ENCODE results near the gene TP53I13. TPM values are rescaled to one million over a fixed set of nuclear protein-coding genes. Genes with fewer than 3 reads are reported as not detected.

The TP53I13 gene
- total RNA-seq, 1 donor, result 57.2 TPM

DNA sequence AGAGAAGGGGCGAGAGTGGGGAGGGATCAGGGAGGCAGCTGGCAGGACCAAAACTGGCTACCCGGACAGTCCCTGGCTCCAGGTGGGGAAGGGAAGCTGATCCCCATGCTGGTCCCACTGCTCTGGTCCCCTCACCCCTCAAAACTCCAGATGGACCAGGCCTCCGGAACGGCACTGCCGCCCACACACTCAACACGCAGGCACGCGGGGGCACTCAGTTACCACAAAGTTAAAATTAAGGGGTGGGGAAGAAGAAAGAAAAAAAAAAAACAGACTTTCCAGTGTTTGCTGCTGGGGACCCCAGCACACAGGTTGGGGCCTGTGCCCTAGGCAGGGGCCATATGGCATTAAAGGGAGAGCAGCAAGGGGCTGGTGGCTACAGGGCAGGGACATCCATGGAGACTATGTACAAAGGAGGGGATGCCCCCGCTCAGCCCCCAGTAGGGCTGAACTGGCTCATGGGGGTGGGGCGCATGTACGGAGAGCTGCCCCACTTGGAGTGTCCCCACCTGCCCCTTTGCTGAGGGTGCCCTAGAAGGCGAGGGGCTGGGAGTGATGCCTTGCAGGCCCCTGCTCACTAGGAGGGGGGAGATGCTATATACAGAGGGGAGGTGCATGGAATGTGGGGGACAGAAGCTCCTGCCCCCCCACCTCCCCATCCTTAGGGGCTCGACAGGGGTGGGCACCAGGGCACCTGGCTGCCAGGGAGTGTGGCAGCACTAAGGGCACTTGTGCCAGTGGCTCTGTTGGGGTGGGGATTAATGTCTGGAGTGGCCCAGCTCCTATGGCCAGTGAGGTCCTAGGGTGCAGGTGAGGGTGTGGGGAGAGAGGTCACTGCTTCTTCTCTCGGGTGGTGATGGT lies 5.6 kb downstream of the TP53I13 start:
- peaks cover 40% of the 10 kb centered on the region for H3K36me3 ChIP-seq (ENCODE audit: insufficient read depth, low read length)
- H3K27ac ChIP-seq (ENCODE audit: low read depth, low read length), result no peak overlapping the region
- H3K27me3 ChIP-seq (ENCODE audit: insufficient read depth, low read length), result no peaks in the 10 kb centered on the region
- no peak overlapping the region for H3K4me3 ChIP-seq (ENCODE audit: insufficient read depth, low read length)
- H3K79me2 ChIP-seq (ENCODE audit: insufficient read depth, low read length), result peaks cover 2% of the 10 kb centered on the region
- no peak overlapping the region for H2AFZ ChIP-seq (ENCODE audit: low read length)
- H3K9me3 ChIP-seq (ENCODE audit: low read depth, low read length), result no peaks in the 10 kb centered on the region
- peaks cover 27% of the 10 kb centered on the region for H3K4me1 ChIP-seq (ENCODE audit: insufficient read depth, low read length)
- H4K20me1 ChIP-seq (ENCODE audit: insufficient read depth, low read length), result peaks cover 11% of the 10 kb centered on the region
- TF ChIP-seq, protein P1, sequence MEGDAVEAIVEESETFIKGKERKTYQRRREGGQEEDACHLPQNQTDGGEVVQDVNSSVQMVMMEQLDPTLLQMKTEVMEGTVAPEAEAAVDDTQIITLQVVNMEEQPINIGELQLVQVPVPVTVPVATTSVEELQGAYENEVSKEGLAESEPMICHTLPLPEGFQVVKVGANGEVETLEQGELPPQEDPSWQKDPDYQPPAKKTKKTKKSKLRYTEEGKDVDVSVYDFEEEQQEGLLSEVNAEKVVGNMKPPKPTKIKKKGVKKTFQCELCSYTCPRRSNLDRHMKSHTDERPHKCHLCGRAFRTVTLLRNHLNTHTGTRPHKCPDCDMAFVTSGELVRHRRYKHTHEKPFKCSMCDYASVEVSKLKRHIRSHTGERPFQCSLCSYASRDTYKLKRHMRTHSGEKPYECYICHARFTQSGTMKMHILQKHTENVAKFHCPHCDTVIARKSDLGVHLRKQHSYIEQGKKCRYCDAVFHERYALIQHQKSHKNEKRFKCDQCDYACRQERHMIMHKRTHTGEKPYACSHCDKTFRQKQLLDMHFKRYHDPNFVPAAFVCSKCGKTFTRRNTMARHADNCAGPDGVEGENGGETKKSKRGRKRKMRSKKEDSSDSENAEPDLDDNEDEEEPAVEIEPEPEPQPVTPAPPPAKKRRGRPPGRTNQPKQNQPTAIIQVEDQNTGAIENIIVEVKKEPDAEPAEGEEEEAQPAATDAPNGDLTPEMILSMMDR (IDR thresholded peaks at IDR 0.05; ENCODE audit: extremely low read depth, low read depth, low read length), result no peak
- H3K4me2 ChIP-seq (ENCODE audit: insufficient read depth, low read length), result no peak overlapping the region
- DNase-seq (ENCODE audit: insufficient read length, low spot score, missing footprints), result peak; percentile 76

DNA sequence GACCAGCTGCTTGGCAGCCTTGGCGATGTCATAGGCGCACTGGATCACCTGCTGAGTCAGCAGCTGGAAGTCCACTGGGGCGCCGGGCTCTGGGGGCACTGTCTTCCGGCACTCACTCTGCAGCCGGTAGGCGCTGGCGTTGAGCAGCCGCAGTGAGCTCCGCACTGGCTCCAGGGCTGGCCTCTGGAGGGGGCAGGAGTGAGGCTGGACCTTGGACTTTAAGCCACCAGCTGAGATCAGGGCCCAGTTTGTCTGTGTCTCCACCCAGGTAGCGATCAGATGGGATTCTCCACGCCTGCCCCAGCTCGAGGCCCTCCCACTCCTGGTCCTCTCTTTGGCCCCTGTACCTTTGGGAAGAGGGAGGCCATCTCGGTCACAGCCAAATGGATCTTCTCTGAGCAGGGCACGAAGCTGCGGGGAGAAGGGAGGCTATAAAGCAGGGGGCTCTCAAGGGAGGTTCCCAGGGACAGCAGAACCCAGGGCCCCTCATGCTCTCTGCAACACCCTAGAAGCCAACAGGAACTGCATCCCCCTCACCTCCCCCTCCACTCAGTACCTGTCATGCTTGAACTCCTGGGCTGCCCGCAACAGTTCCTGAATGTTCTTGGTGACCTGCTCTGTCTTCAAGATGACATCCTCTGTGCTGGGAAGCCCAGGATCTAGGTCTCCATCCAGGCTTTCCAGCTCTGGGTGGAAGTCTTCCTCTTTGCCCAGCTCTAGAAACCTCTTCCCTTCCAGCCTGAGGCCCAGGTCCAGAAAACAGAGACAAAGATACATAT lies 6.4 kb downstream of the TP53I13 start:
- Histone ChIP-seq H3K9me3 (ENCODE audit: low read depth, low read length) (no peaks in the 10 kb centered on the region), H3K4me1 (ENCODE audit: insufficient read depth, low read length) (peaks cover 20% of the 10 kb centered on the region), H2AFZ (ENCODE audit: low read length) (no peak overlapping the region), H3K36me3 (ENCODE audit: insufficient read depth, low read length) (peaks cover 43% of the 10 kb centered on the region), H3K4me3 (ENCODE audit: insufficient read depth, low read length) (no peak overlapping the region), H4K20me1 (ENCODE audit: insufficient read depth, low read length) (peaks cover 14% of the 10 kb centered on the region), H3K27me3 (ENCODE audit: insufficient read depth, low read length) (no peaks in the 10 kb centered on the region), H3K27ac (ENCODE audit: low read depth, low read length) (no peak overlapping the region), H3K79me2 (ENCODE audit: insufficient read depth, low read length) (peaks cover 2% of the 10 kb centered on the region), H3K4me2 (ENCODE audit: insufficient read depth, low read length) (no peak overlapping the region)
- TF ChIP-seq, protein P1 (IDR thresholded peaks at IDR 0.05; ENCODE audit: extremely low read depth, low read depth, low read length), result no peak
- DNase-seq (ENCODE audit: insufficient read length, low spot score, missing footprints), result peak; percentile 75

DNA sequence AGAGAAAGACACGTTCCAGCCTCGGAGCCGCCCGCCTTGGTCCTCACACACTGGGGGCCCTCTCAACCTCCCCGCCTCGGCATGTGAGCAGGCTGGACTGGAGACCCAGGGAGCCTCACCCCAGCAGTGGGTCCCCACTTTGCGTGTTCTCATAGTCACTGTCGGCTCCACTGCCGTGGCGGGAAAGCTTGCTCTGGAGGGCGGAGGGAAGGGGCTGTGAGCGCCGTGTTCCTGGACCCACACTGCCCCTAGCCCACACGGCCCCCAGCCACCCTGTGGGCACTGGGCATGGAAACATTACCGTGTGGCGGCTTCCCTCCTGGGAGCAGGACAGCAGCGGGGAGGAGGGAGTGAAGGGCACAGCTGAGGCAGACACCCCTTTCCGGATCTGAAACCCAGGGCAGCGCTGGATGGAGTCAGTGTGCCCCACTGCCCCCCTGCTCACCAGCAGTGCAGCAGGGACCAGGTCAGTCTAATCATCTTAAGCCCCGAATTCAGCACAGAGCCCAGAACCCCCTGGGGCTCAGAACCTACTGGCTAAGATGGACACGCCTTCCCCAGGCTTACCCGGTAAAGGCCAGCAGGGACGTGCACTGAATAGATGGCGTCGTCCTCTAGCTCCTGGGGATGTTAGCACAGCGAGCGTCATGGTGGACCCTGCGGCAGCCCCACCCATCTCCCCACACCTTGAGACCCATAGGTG lies 7.2 kb downstream of the TP53I13 start:
- no peak overlapping the region for H2AFZ ChIP-seq (ENCODE audit: low read length)
- H4K20me1 ChIP-seq (ENCODE audit: insufficient read depth, low read length), result peaks cover 18% of the 10 kb centered on the region
- no peak overlapping the region for H3K27ac ChIP-seq (ENCODE audit: low read depth, low read length)
- H3K79me2 ChIP-seq (ENCODE audit: insufficient read depth, low read length), result peaks cover 1% of the 10 kb centered on the region
- peaks cover 44% of the 10 kb centered on the region for H3K36me3 ChIP-seq (ENCODE audit: insufficient read depth, low read length)
- DNase-seq (ENCODE audit: insufficient read length, low spot score, missing footprints), result peak; percentile 71
- TF ChIP-seq, protein P1 (IDR thresholded peaks at IDR 0.05; ENCODE audit: extremely low read depth, low read depth, low read length), result no peak
- peaks cover 20% of the 10 kb centered on the region for H3K4me1 ChIP-seq (ENCODE audit: insufficient read depth, low read length)
- no peaks in the 10 kb centered on the region for H3K9me3 ChIP-seq (ENCODE audit: low read depth, low read length)
- no peak overlapping the region for H3K4me3 ChIP-seq (ENCODE audit: insufficient read depth, low read length)
- H3K4me2 ChIP-seq (ENCODE audit: insufficient read depth, low read length), result no peak overlapping the region
- H3K27me3 ChIP-seq (ENCODE audit: insufficient read depth, low read length), result no peaks in the 10 kb centered on the region
